ENCODE data around the gene DENR. TPM values are rescaled to one million over a fixed set of nuclear protein-coding genes. Genes with fewer than 3 reads are reported as not detected.
"Not testable (repeated sequence)": the region's sequence is repeated elsewhere in the genome, so short reads cannot be mapped to it uniquely, and the experiment has no call there.

Gene DENR
- total and polyA plus RNA-seq, 2 of the 13 experiments (the other 11 are each of a cell fraction or from before 2014, with no cell fraction given) = 30.0 to 59.1 TPM

GRCh38 chr12:122711266-122711665 is 41.4 kb upstream of the DENR start:
- H3K4me2 ChIP-seq (ENCODE audit: low read depth, low read length); H3K4me3 ChIP-seq (replicated peaks in 1 of 3; ENCODE audit: insufficient read depth in 1 of 3, low read depth in 2 of 3, low read length in 3 of 3); CTCF ChIA-PET (ENCODE audit: low intra/inter-chr PET ratio, low total read pairs); DNase-seq (ENCODE audit: low spot score); H3K79me2 ChIP-seq (ENCODE audit: insufficient read depth, low read length); POLR2A ChIA-PET; ATAC-seq; H3K4me1 ChIP-seq (ENCODE audit: insufficient read depth, low read length); H3K36me3 ChIP-seq (replicated peaks in 1 of 2; ENCODE audit: control insufficient read depth in 1 of 2, insufficient read depth in 2 of 2, low read length in 2 of 2); H3K27me3 ChIP-seq (ENCODE audit: control insufficient read depth in 1 of 2, insufficient read depth in 2 of 2, low read length in 2 of 2); H2AFZ ChIP-seq (ENCODE audit: low read length); intact Hi-C loops (cut with micrococcal nuclease; ENCODE audit: unreplicated experiment); in situ Hi-C loops (cut with HindIII; ENCODE audit: extremely low pct_ligation_motif_present, low pct_unique_long_range_greater_than_20kb); FAIRE-seq; H3K9ac ChIP-seq (ENCODE audit: insufficient read depth, low read depth, low read length); H3K9me3 ChIP-seq (ENCODE audit: low read length); BruUV-seq (replicated peaks); H4K20me1 ChIP-seq (ENCODE audit: insufficient read depth, low read length); H3K27ac ChIP-seq (ENCODE audit: extremely low read length, insufficient read depth, low read length): not testable (repeated sequence)
- WGBS (ENCODE audit: low lambda C conversion rate) = 60% methylated on average over 1 of the region's 1 CpG

- CTCF ChIA-PET (ENCODE audit: low intra/inter-chr PET ratio, low total read pairs); H4K20me1 ChIP-seq (ENCODE audit: insufficient read depth, low read length); ATAC-seq; H3K79me2 ChIP-seq (ENCODE audit: insufficient read depth, low read length); H3K4me2 ChIP-seq (ENCODE audit: low read depth, low read length); H3K4me3 ChIP-seq (replicated peaks in 1 of 3; ENCODE audit: insufficient read depth in 1 of 3, low read depth in 2 of 3, low read length in 3 of 3); H3K9me3 ChIP-seq (ENCODE audit: low read length); H3K9ac ChIP-seq (ENCODE audit: insufficient read depth, low read depth, low read length); DNase-seq (ENCODE audit: low spot score); POLR2A ChIA-PET; FAIRE-seq; H3K36me3 ChIP-seq (replicated peaks in 1 of 2; ENCODE audit: control insufficient read depth in 1 of 2, insufficient read depth in 2 of 2, low read length in 2 of 2); H3K27me3 ChIP-seq (ENCODE audit: control insufficient read depth in 1 of 2, insufficient read depth in 2 of 2, low read length in 2 of 2); H2AFZ ChIP-seq (ENCODE audit: low read length); in situ Hi-C loops (cut with HindIII; ENCODE audit: extremely low pct_ligation_motif_present, low pct_unique_long_range_greater_than_20kb); intact Hi-C loops (cut with micrococcal nuclease; ENCODE audit: unreplicated experiment); BruUV-seq (replicated peaks); H3K27ac ChIP-seq (ENCODE audit: extremely low read length, insufficient read depth, low read length): not testable (repeated sequence)
- WGBS (ENCODE audit: low lambda C conversion rate) = 63% methylated on average over 3 of the region's 10 CpGs
- H3K4me1 ChIP-seq (ENCODE audit: insufficient read depth, low read length) = peaks cover 14% of the 10 kb centered on the region
These were observed 39.0 kb upstream of the DENR start for GRCh38 chr12:122713491-122714188.

DNA sequence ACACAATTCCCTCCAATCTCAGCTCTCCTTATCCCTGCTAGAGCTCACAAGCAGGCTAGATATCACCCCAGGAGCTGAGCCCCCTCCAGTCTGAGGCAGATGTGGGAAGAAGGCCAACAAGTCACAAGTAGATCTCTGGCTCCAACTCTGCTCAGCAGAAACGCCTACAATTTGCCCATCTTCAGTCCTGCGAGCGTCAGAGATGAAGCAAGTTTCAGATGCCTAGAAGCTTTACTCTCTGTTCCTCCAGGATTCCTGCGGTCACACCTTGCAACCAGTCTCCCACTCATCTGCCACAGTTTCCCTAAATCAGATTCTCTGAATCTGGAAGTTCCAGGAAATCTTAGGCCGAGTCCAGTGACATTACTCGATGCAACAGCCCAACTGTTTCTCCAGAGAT is 37.4 kb upstream of the DENR start:
- POLR2A ChIA-PET; H4K20me1 ChIP-seq (ENCODE audit: insufficient read depth, low read length); DNase-seq (ENCODE audit: low spot score); H2AFZ ChIP-seq (ENCODE audit: low read length); BruUV-seq (replicated peaks); intact Hi-C loops (cut with micrococcal nuclease; ENCODE audit: unreplicated experiment); H3K79me2 ChIP-seq (ENCODE audit: insufficient read depth, low read length); H3K27me3 ChIP-seq (ENCODE audit: control insufficient read depth in 1 of 2, insufficient read depth in 2 of 2, low read length in 2 of 2); H3K4me3 ChIP-seq (replicated peaks in 1 of 3; ENCODE audit: insufficient read depth in 1 of 3, low read depth in 2 of 3, low read length in 3 of 3); FAIRE-seq; CTCF ChIA-PET (ENCODE audit: low intra/inter-chr PET ratio, low total read pairs); in situ Hi-C loops (cut with HindIII; ENCODE audit: extremely low pct_ligation_motif_present, low pct_unique_long_range_greater_than_20kb); H3K9me3 ChIP-seq (ENCODE audit: low read length); H3K36me3 ChIP-seq (replicated peaks in 1 of 2; ENCODE audit: control insufficient read depth in 1 of 2, insufficient read depth in 2 of 2, low read length in 2 of 2); ATAC-seq; H3K9ac ChIP-seq (ENCODE audit: insufficient read depth, low read depth, low read length); H3K27ac ChIP-seq (ENCODE audit: extremely low read length, insufficient read depth, low read length): not testable (repeated sequence)
- Histone ChIP-seq H3K4me1 (ENCODE audit: insufficient read depth, low read length) (peaks cover 19% of the 10 kb centered on the region), H3K4me2 (ENCODE audit: low read depth, low read length) (peak overlapping the region; percentile 49; the same call in 1 of the 2 replicates)
- 72% methylated on average over 6 of the region's 6 CpGs for WGBS (ENCODE audit: low lambda C conversion rate)
